Skeletal muscle satellite cell (primary cell): ENCODE data around the gene EHBP1.
"Not testable (repeated sequence)": the region's sequence is repeated elsewhere in the genome, so short reads cannot be mapped to it uniquely, and the experiment has no call there.

Source experiments
- H3K27me3 ChIP-seq: 2 replicates; pipeline ENCODE4 v1.7.0; 2013; ENCODE audit warnings: low read length; ENCODE audit not compliant: control insufficient read depth, insufficient read depth
- H3K36me3 ChIP-seq: 2 replicates; pipeline ENCODE4 v1.7.0; 2013; ENCODE audit warnings: mild to moderate bottlenecking, control low read depth, low read length; ENCODE audit not compliant: insufficient read depth
- H3K4me1 ChIP-seq: 2 replicates; pipeline ENCODE4 v1.7.0; 2013; ENCODE audit warnings: low read length; ENCODE audit not compliant: control insufficient read depth, insufficient read depth
- H3K4me2 ChIP-seq: 2 replicates; pipeline ENCODE4 v1.7.0; 2013; ENCODE audit warnings: mild to moderate bottlenecking, low read length
- H3K4me3 ChIP-seq: 2 replicates; pipeline ENCODE4 v1.7.0; 2013; ENCODE audit warnings: low read length
- H3K9ac ChIP-seq: 2 replicates; pipeline ENCODE4 v1.7.0; 2013; ENCODE audit warnings: mild to moderate bottlenecking, low read depth, low read length, moderate library complexity
- H3K9me3 ChIP-seq: replicated peaks from 2 replicates; pipeline ENCODE4 v1.7.0; 2013; ENCODE audit warnings: mild to moderate bottlenecking, control low read depth, low read length

Gene EHBP1

GRCh38 chr2:62738981-62739936, 33.7 kb downstream of the EHBP1 start:
- H3K27me3 ChIP-seq: no peaks in the 10 kb centered on the region
- no peaks in the 10 kb centered on the region for H3K9me3 ChIP-seq
- H3K9ac ChIP-seq: no peak overlapping the region
- H3K4me1 ChIP-seq: no peaks in the 10 kb centered on the region
- no peaks in the 10 kb centered on the region for H3K36me3 ChIP-seq
- H3K4me3 ChIP-seq: no peak overlapping the region
- no peak overlapping the region for H3K4me2 ChIP-seq

GRCh38 chr2:62740221-62740620, 34.7 kb downstream of the EHBP1 start:
- no peaks in the 10 kb centered on the region for H3K36me3 ChIP-seq
- H3K9ac ChIP-seq: no peak overlapping the region
- no peak overlapping the region for H3K4me2 ChIP-seq

DNA sequence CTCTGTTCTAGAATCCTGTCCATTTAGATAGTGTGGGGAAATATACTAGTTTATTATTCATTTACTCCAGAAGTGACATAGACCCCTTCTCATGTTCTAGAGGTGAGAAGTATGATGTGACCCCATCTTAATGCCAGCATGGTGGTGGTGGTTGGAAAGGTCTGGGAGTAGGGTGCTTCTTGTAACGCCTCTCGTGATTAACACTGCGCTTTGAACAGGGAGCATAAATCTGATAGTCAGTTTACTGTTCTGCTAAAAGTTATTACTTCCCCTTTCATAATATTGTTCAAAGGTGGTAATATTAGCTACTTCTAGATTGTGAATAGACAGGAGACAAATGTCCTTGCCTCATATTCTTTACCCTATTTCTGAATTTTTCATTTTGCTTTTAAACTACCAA, 35.6 kb downstream of the EHBP1 start:
- Histone ChIP-seq H3K9me3 (no peaks in the 10 kb centered on the region), H3K27me3 (no peaks in the 10 kb centered on the region), H3K9ac (no peak overlapping the region), H3K4me1 (no peaks in the 10 kb centered on the region), H3K4me3 (no peak overlapping the region), H3K4me2 (no peak overlapping the region), H3K36me3 (no peaks in the 10 kb centered on the region)

More at GRCh38 chr2:62740221-62740620, 34.7 kb downstream of the EHBP1 start:
- H3K4me3 ChIP-seq: no peak overlapping the region
- H3K27me3 ChIP-seq: no peaks in the 10 kb centered on the region
- H3K9me3 ChIP-seq: no peaks in the 10 kb centered on the region
- no peaks in the 10 kb centered on the region for H3K4me1 ChIP-seq

DNA sequence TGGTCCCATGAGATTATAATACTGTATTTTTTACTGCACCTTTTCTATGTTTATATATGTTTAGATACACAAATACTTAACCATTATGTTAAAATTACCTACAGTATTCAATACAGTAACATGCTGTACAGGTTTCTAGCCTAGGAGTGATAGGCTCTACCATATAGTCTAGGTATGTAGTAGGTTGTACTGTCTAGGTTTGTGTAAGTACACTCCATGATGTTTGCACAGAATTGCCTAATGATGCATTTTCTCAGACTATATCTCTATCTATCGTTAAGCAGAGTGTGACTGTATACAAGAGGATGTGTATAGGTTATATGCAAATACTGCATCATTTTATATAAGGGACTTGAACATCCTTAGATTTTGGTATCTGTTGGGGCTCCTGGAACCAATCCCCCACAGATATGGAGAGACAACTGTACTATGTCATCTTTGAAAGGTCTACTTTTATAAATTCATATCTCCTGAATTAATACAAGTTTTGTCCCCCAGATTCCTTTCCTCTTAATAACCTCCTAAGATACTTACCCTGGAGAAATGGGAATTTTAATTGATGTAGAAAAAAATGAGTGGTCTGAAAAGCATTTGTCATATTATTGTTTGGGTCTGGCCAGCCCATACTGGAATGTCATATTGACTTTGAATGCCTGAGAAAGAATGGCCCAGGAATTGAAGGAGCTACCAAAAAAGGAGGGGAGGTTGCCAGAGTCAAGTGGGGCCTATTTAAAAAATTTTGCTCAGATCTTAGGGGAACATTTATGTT, 36.6 kb downstream of the EHBP1 start:
- no peaks in the 10 kb centered on the region for H3K9me3 ChIP-seq
- no peaks in the 10 kb centered on the region for H3K27me3 ChIP-seq
- H3K4me3 ChIP-seq: no peak overlapping the region
- no peaks in the 10 kb centered on the region for H3K36me3 ChIP-seq
- no peaks in the 10 kb centered on the region for H3K4me1 ChIP-seq
- no peak overlapping the region for H3K9ac ChIP-seq
- H3K4me2 ChIP-seq: no peak overlapping the region

GRCh38 chr2:62743506-62743905, 38.0 kb downstream of the EHBP1 start:
- no peaks in the 10 kb centered on the region for H3K9me3 ChIP-seq
- no peak overlapping the region for H3K4me2 ChIP-seq
- no peak overlapping the region for H3K4me3 ChIP-seq
- H3K27me3 ChIP-seq: no peaks in the 10 kb centered on the region
- no peak overlapping the region for H3K9ac ChIP-seq
- no peaks in the 10 kb centered on the region for H3K4me1 ChIP-seq
- H3K36me3 ChIP-seq: no peaks in the 10 kb centered on the region

- no peaks in the 10 kb centered on the region for H3K4me1 ChIP-seq
Observed at GRCh38 chr2:62744603-62745002, 39.1 kb downstream of the EHBP1 start.

DNA sequence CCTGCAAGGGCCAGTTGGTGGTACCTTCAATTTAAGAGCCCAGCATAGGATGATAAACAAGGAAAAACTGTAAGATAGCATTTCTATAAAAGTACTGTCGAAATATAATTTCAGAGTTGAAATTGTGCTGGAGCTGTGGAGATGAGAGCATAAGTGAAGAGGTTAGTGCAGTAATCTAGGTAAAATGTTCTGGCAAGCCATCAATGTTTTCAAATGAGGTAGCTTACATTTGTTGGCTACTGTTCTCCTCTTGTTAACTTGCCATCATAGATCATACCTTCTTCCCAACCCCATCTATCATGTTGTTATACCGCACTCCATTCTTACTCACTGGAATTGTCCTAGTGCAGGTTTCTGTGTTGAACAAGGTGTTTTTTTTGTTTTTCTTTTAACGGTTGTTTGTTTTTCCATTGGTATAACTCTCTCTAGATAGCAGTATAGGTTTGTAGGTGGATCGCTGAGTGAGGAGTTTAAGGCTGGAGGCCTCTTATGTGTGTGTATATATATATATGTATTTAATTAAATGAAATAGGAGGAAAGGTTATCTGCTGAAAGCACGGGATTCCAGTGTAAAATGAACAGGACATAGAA, 40.5 kb downstream of the EHBP1 start:
- no peaks in the 10 kb centered on the region for H3K36me3 ChIP-seq
- no peak overlapping the region for H3K4me2 ChIP-seq
- H3K4me3 ChIP-seq: no peak overlapping the region
- H3K27me3 ChIP-seq: no peaks in the 10 kb centered on the region
- H3K9ac ChIP-seq: no peak overlapping the region
- no peaks in the 10 kb centered on the region for H3K4me1 ChIP-seq
- H3K9me3 ChIP-seq: no peaks in the 10 kb centered on the region

More at GRCh38 chr2:62744603-62745002, 39.1 kb downstream of the EHBP1 start:
- Histone ChIP-seq H3K9me3 (no peaks in the 10 kb centered on the region), H3K4me2 (no peak overlapping the region), H3K27me3 (no peaks in the 10 kb centered on the region), H3K36me3 (no peaks in the 10 kb centered on the region), H3K9ac (no peak overlapping the region), H3K4me3 (no peak overlapping the region)

DNA sequence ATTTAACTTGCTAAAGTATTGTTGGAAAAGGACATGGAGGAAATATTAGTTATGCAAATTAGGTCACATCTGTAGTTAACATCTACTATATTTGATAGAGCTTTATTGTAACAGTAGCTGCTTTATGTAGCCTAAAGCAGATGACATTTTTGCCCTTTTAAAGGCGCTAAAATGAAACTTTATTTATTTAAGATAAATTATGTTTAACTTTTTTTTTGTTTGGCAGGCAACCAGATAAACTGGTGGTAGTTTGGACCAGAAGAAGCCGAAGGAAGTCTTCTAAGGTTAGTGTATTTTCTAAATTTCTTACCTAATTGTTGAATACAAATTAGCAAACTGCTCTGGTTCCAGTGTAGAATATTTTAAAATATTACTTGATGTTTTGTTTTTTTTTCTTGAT, 41.7 kb downstream of the EHBP1 start:
- Histone ChIP-seq H3K4me2 (no peak overlapping the region), H3K36me3 (no peaks in the 10 kb centered on the region), H3K9me3 (no peaks in the 10 kb centered on the region)

DNA sequence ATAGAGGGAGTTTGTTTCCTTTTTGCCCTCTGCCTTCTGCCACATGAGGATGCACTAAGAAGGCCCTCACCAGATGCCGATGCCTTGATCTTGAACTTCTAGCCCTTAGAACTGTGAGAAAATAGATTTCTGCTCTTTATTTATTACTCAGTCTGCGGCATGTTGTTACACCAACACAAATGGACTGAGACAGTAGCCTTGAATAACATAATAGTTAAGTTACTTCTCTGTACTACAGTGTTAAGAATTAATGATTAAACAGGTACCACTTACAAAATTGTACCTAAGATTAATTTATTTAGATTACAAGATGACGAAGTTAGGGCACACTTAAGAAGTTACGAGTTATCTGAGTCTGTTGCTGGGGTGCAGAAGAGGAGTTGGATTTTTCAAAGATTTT, 42.4 kb downstream of the EHBP1 start:
- Histone ChIP-seq H3K9me3 (no peaks in the 10 kb centered on the region), H3K36me3 (no peaks in the 10 kb centered on the region), H3K4me3 (no peak overlapping the region), H3K4me2 (no peak overlapping the region), H3K4me1 (no peaks in the 10 kb centered on the region), H3K27me3 (no peaks in the 10 kb centered on the region), H3K9ac (no peak overlapping the region)

More for the DNA sequence above, 41.7 kb downstream of the EHBP1 start:
- H3K9ac ChIP-seq: no peak overlapping the region
- H3K4me3 ChIP-seq: no peak overlapping the region
- no peaks in the 10 kb centered on the region for H3K27me3 ChIP-seq
- H3K4me1 ChIP-seq: no peaks in the 10 kb centered on the region

GRCh38 chr2:62749111-62749510, 43.6 kb downstream of the EHBP1 start:
- not testable (repeated sequence) for H3K4me2 ChIP-seq, H3K9ac ChIP-seq, H3K36me3 ChIP-seq, H3K27me3 ChIP-seq, H3K4me1 ChIP-seq, H3K9me3 ChIP-seq, H3K4me3 ChIP-seq

DNA sequence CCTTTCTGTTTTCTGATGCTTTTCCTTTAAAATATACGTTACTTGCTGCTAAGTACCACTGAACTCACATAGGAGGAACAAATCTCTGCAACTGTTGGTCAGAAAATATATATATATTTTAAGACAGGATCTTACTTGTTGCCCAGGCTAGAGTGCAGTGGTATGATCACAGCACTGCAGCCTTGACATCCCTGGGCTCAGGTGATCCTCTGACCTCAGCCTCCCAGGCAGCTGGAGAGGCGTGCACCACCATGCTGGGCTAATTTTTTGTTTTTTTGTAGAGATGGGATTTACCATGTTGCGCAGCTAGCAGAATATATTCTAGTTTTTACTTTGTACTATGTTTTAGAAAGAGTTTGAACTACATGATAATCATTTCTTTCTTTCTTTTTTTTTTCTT, 51.5 kb downstream of the EHBP1 start:
- Histone ChIP-seq H3K4me3 (no peak overlapping the region), H3K9me3 (no peaks in the 10 kb centered on the region), H3K4me2 (no peak overlapping the region), H3K27me3 (no peaks in the 10 kb centered on the region), H3K4me1 (no peaks in the 10 kb centered on the region), H3K9ac (no peak overlapping the region), H3K36me3 (no peaks in the 10 kb centered on the region)
